Loucy (cell line): ENCODE data around the gene TYRO3.

Source experiments
- EZH2phosphoT487 ChIP-seq: fragments of 200-600 bp; IDR thresholded peaks from 2 replicates; pipeline ENCODE4 v1.6.1; 2018; ENCODE audit warnings: antibody characterized with exemption, mild to moderate bottlenecking, moderate library complexity, borderline replicate concordance
- TF ChIP-seq, protein P1 (sequence below): fragments of 200-600 bp; sonication (generic); conservative IDR thresholded peaks from 2 replicates; pipeline ENCODE4 v1.5.1; 2014; ENCODE audit warnings: mild to moderate bottlenecking, antibody characterized with exemption, low read length

DNA sequence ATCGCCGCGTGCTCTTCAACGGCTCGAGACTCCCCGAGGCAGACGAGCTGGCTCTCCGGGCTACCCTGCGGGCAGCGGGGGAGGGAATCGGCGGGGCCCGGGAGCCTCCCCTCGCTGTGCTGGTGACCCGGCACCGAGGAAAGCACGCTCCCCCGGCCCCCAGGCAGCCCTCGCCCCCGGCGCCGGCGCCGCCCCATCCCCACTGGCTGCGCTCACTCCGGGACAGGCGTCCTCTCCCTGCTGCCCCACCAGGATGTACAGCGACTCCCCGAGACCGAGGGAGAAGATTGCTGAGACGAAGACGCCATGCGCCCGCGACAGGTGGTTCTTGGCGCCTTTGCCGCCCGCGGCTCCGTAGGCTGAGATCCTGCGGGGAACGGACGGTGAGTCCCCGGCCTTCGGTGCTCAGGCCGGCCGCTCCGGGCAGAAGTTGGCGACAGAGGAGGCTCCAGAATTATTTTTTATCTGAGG, 47.1 kb upstream of the TYRO3 start:
- TF ChIP-seq, protein P1, sequence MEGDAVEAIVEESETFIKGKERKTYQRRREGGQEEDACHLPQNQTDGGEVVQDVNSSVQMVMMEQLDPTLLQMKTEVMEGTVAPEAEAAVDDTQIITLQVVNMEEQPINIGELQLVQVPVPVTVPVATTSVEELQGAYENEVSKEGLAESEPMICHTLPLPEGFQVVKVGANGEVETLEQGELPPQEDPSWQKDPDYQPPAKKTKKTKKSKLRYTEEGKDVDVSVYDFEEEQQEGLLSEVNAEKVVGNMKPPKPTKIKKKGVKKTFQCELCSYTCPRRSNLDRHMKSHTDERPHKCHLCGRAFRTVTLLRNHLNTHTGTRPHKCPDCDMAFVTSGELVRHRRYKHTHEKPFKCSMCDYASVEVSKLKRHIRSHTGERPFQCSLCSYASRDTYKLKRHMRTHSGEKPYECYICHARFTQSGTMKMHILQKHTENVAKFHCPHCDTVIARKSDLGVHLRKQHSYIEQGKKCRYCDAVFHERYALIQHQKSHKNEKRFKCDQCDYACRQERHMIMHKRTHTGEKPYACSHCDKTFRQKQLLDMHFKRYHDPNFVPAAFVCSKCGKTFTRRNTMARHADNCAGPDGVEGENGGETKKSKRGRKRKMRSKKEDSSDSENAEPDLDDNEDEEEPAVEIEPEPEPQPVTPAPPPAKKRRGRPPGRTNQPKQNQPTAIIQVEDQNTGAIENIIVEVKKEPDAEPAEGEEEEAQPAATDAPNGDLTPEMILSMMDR = no peak
- no peak for TF ChIP-seq EZH2phosphoT487
